ENCODE results near the gene ZNF575. TPM values are rescaled to one million over a fixed set of nuclear protein-coding genes. Genes with fewer than 3 reads are reported as not detected.

The ZNF575 gene, protein sequence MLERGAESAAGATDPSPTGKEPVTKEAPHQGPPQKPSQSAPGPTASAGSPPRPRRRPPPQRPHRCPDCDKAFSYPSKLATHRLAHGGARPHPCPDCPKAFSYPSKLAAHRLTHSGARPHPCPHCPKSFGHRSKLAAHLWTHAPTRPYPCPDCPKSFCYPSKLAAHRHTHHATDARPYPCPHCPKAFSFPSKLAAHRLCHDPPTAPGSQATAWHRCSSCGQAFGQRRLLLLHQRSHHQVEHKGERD
- total RNA-seq, result 1.8 TPM

DNA sequence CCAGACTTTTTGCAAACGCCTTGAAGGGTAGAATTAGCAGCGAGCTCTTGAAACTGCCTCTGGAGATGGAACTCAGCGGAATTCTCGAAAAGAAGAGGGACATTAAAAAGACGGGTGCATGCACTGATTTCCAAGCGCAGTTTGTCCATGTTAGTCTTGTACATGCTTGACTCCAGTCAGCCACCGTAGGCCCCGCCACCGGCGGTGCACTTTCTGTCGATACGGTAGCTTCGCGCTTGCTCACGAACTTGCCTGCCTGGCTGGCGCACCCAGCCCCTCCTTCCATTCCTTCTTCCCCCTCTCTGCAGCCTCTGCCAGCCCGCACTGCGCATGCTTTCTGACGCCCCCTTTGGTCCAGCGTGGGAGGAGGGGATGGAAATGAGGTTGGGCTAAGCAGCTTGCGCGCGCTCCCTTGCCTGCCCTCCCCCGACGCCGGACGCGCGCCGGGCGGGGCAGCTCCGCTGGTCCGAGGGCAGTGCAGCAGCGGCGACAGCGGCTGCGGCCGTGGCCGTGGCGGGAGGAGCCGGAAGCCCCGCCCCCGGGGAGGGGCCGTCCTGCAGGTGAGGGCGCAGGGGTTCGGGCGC lies at the start of gene ZNF575:
Gene ZNF575 (plus strand): TSS at position 227 of the 584 bp plus-strand sequence. CDS start 1,235 bp downstream, outside the sequence.

GRCh38 chr19:43504426-43505185 lies 28.4 kb upstream of the ZNF575 start, which contains the start of gene PHLDB3:
TSS of gene PHLDB3 (minus strand) at chr19:43504746. CDS start at chr19:43504118, 628 bp downstream.

DNA sequence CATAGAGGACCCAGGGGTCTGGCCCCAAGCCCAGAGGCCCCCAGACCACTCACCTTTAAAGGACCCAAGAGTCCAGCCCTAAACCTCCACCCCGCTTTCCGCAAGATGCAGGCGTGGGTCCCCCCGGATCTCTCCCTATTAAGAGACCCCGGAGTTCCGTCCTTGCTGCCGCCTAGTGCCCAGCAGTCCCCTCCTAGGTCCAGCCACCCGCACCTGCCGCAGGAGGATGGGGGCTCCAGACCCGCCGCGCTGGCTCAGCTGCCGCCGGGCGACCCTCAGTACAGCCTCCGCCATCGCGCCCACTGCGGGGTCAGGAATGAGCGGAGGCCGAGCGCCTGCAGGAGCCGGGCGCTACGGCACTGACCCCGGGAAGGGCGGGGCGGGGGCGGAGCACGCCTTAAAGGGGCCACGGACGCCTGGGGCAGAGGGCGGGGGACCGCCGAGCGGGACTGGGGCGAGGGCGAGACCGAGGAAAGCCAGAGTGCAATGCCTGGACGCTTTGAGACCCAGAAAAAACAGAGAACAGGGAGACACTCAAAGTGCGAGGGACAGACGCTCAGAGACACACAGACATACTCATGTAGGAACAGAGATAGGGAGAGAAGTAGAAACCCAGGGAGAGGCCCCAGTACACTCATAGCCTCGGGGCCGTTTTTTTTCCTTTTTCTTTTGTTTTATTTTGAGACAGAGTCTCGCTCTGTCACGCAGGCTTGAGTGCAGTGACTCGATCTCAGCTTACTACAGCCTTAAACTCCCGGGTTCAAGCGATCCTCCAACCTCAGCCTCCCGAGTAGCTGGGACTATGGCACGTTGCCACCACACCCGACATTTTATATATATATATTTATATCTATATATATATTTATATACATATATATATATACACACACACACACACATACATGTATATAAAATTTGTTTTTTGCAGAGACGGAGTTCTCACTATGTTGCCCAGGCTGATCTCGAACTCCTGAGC lies 5.8 kb upstream of the ZNF575 start, which contains the start of gene ETHE1:
Gene ETHE1 (minus strand): TSS at position 318 of the 976 bp plus-strand sequence. CDS start 24 bp downstream, at position 294.

DNA sequence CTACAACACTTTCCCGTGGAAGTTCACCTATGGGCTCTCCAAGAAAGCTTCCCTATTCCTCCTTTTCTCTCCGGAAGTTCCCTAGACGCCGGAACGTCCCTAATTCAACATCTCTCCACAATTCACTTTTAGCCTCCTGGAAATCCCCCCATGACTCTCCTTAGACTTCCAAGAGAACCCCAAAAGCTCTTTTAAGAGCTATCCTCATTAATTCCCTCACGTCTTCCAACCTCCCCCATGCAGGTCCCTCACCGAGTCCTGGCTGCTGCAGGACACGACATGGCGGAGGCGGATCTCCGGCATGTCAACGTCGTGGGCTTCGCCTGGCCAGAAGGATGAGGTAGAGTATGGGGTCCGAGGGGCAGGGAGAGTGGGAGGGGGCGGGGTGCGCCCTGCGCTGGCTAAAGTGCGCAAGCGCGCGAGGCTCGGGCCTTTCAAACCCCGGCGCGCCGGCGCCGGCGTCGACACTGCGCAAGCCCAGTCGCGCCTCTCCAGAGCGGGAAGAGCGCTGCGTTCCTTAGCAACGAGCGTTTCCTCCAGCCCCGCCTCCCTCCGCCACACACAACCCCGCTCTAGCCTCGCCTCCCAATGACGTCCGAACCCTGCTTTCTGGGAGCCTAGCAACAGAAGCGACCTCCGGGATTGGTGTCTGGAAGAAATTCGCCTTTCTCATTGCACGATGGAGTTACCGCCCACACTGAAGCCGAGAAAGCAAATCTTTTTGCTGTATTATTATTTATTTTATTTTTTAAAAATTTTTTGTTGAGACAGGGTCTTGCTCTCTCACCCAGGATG lies 42.4 kb downstream of the ZNF575 start, which contains the start of the genes PINLYP and XRCC1:
Gene PINLYP (plus strand): TSS at position 646 of the 795 bp plus-strand sequence. CDS start 1,391 bp downstream, outside the sequence.
Gene XRCC1 (minus strand): TSS at position 372 of the 795 bp plus-strand sequence. CDS start 69 bp downstream, at position 303.

Other genes with a start within 250 kb of the ZNF575 start
- 1.8 TPM for gene CD177, start 179.5 kb upstream of the ZNF575 start, total RNA-seq
- gene TEX101, start 118.3 kb upstream of the ZNF575 start, total RNA-seq, result not detected
- 0.46 TPM for gene LYPD3, start 67.6 kb upstream of the ZNF575 start, total RNA-seq
- gene PHLDB3, start 28.4 kb upstream of the ZNF575 start, total RNA-seq, result 3.7 TPM
- gene ETHE1, start 6.0 kb upstream of the ZNF575 start, total RNA-seq, result 18.2 TPM
- gene XRCC1, start 42.3 kb downstream of the ZNF575 start, total RNA-seq, result 16.4 TPM
- gene PINLYP, start 42.6 kb downstream of the ZNF575 start, total RNA-seq, result 8.1 TPM
- gene IRGQ, start 62.9 kb downstream of the ZNF575 start, total RNA-seq, result 134 TPM
- 11.1 TPM for gene ZNF576, start 63.4 kb downstream of the ZNF575 start, total RNA-seq
- gene SRRM5, start 78.9 kb downstream of the ZNF575 start, total RNA-seq, result not detected
- 107 TPM for gene ZNF428, start 86.4 kb downstream of the ZNF575 start, total RNA-seq
- gene CADM4, start 106.7 kb downstream of the ZNF575 start, total RNA-seq, result 93.2 TPM
- 3.7 TPM for gene PLAUR, start 137.0 kb downstream of the ZNF575 start, total RNA-seq
- not detected for gene IRGC, start 182.9 kb downstream of the ZNF575 start, total RNA-seq
- gene SMG9, start 221.8 kb downstream of the ZNF575 start, total RNA-seq, result 13.4 TPM
- gene KCNN4, start 247.8 kb downstream of the ZNF575 start, total RNA-seq, result not detected